ENCODE measurements around the gene SNX8. TPM values are rescaled to one million over a fixed set of nuclear protein-coding genes. Genes with fewer than 3 reads are reported as not detected.

Gene SNX8
- total and polyA plus RNA-seq, 2 donors (not counting 3 experiments of a cell fraction or from before 2014, with no cell fraction given), result 24.5 to 50.3 TPM

DNA sequence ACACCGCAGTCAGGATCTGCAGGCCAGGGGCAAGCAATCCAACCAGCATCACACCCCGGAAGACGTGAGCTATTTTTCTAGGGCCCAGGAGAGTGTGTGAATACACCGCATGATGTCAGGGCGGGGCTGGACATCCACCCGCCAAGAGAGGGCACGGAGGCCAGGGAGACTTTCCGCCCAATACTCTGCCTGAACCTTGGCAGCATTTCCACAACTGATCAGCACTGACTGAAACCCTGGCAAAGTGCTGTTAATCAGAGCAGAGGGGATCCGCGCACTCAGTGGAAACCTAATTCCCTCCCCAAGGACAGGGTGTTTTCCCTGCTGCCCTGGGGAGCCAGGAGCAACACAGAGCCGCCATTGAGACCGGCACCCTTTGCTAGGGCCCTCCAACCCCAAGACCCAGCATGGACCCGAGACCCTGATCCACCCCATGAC, 89.7 kb downstream of the SNX8 start:
- peaks cover 2% of the 10 kb centered on the region for H3K79me2 ChIP-seq (ENCODE audit: control insufficient read depth, insufficient read depth, low read length)
- H3K27me3 ChIP-seq (ENCODE audit: control insufficient read depth in 2 of 2, insufficient read depth in 2 of 2, low read length in 2 of 2), result no peaks in the 10 kb centered on the region
- DNase-seq (ENCODE audit: low read depth, low spot score), result no peak
- intact Hi-C loops (cut with micrococcal nuclease) (no loop called here), dilution Hi-C loops (cut with MboI; ENCODE audit: extremely low pct_ligation_motif_present, low sequenced_read_pairs) (no loop called here)
- no peaks in the 10 kb centered on the region for H3K9me1 ChIP-seq (replicated peaks; ENCODE audit: control insufficient read depth, extremely low read depth, insufficient read depth, low read length)
- no peak overlapping the region for H3K4me3 ChIP-seq (replicated peaks in 1 of 3; ENCODE audit: insufficient read depth in 1 of 3, low read depth in 1 of 3, low read length in 3 of 3)
- TF ChIP-seq MYC (IDR thresholded peaks at IDR 0.05; ENCODE audit: low read depth, low read length) (no peak), FOS (IDR thresholded peaks at IDR 0.05; ENCODE audit: borderline replicate concordance, insufficient read depth, low read length) (no peak), EZH2 (IDR thresholded peaks at IDR 0.05; ENCODE audit: borderline replicate concordance, low read depth, low read length, severe bottlenecking) (no peak), POLR2A (IDR thresholded peaks at IDR 0.05; ENCODE audit: low read depth, low read length) (no peak), GATA2 (IDR thresholded peaks at IDR 0.05; ENCODE audit: insufficient read depth, insufficient read length, low read depth, low read length) (no peak), POLR2AphosphoS5 (IDR thresholded peaks at IDR 0.05; ENCODE audit: insufficient read depth, low read depth, low read length) (no peak), JUN (IDR thresholded peaks at IDR 0.05; ENCODE audit: borderline replicate concordance, insufficient read depth, insufficient read length, low read depth) (no peak)
- TF ChIP-seq, protein P1, sequence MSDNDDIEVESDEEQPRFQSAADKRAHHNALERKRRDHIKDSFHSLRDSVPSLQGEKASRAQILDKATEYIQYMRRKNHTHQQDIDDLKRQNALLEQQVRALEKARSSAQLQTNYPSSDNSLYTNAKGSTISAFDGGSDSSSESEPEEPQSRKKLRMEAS (IDR thresholded peaks at IDR 0.05; ENCODE audit: insufficient read depth, insufficient read length), result no peak
- TF ChIP-seq, protein P2, sequence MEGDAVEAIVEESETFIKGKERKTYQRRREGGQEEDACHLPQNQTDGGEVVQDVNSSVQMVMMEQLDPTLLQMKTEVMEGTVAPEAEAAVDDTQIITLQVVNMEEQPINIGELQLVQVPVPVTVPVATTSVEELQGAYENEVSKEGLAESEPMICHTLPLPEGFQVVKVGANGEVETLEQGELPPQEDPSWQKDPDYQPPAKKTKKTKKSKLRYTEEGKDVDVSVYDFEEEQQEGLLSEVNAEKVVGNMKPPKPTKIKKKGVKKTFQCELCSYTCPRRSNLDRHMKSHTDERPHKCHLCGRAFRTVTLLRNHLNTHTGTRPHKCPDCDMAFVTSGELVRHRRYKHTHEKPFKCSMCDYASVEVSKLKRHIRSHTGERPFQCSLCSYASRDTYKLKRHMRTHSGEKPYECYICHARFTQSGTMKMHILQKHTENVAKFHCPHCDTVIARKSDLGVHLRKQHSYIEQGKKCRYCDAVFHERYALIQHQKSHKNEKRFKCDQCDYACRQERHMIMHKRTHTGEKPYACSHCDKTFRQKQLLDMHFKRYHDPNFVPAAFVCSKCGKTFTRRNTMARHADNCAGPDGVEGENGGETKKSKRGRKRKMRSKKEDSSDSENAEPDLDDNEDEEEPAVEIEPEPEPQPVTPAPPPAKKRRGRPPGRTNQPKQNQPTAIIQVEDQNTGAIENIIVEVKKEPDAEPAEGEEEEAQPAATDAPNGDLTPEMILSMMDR (IDR thresholded peaks at IDR 0.05; ENCODE audit: extremely low read depth in 1 of 2, insufficient read depth in 1 of 2, low read depth in 1 of 2, low read length in 2 of 2), result no peak
- ChIA-PET CTCF (no interaction called here), POLR2A (no interaction called here)
- H2AFZ ChIP-seq (ENCODE audit: low read depth, low read length), result no peak overlapping the region
- FAIRE-seq, result no peak
- no peaks in the 10 kb centered on the region for H3K4me1 ChIP-seq (ENCODE audit: control insufficient read depth, extremely low read depth, insufficient read depth, low read length)
- no peaks in the 10 kb centered on the region for H4K20me1 ChIP-seq (replicated peaks; ENCODE audit: control insufficient read depth, extremely low read depth, insufficient read depth, low read length)
- no peak overlapping the region for H3K9ac ChIP-seq (replicated peaks; ENCODE audit: extremely low read depth, insufficient read depth, low read length)
- no peaks in the 10 kb centered on the region for H3K9me3 ChIP-seq (replicated peaks; ENCODE audit: control insufficient read depth, insufficient read depth, low read length)
- no TSS peak for BruUV-seq (replicated peaks)
- H3K4me2 ChIP-seq (ENCODE audit: insufficient read depth, low read length), result no peak overlapping the region
- no peak overlapping the region for H3K27ac ChIP-seq (ENCODE audit: insufficient read depth, low read depth, low read length)
- H3K36me3 ChIP-seq (ENCODE audit: control insufficient read depth in 2 of 2, extremely low read depth in 1 of 2, insufficient read depth in 2 of 2, low read length in 2 of 2), result peaks cover 8 to 35% of the 10 kb centered on the region in 2 experiments

All from endothelial cell of umbilical vein (primary cell).